Measurements from ENCODE around the gene RPL13.

RPL13 gene

GRCh38 chr16:89545044-89545830 lies 15.2 kb upstream of the RPL13 start:
- no peaks in the 10 kb centered on the region for H3K4me1 ChIP-seq (ENCODE audit: control insufficient read depth, insufficient read depth, low read length)
- peaks cover 7 to 88% of the 10 kb centered on the region in 2 experiments; a peak in 2 of 3 replicates for H3K36me3 ChIP-seq (ENCODE audit: control insufficient read depth in 2 of 2, insufficient read depth in 1 of 2, low read length in 2 of 2)
- CTCF ChIA-PET, result interaction anchor here (1.0 kb wide), 1 partner anchor 12 kb away, joined by 3 read pairs; no protein-coding TSS in a partner anchor
- H3K4me3 ChIP-seq (ENCODE audit: low read depth, low read length), result no peak overlapping the region
- no peak overlapping the region for H3K27ac ChIP-seq (ENCODE audit: extremely low read depth, low read depth, low read length)
- no peaks in the 10 kb centered on the region for H3K9me3 ChIP-seq (ENCODE audit: control insufficient read depth, insufficient read depth, low read depth, low read length)
- no peak for TF ChIP-seq ZNF292 (tag by site-specific recombination; IDR thresholded peaks at IDR 0.05; ENCODE audit: borderline replicate concordance, low read depth)
- peak; percentile 89 for TF ChIP-seq ZNF394 (tag by site-specific recombination; IDR thresholded peaks at IDR 0.05; ENCODE audit: borderline replicate concordance)
- POLR2A ChIA-PET, result no interaction called here

- peaks cover 7 to 89% of the 10 kb centered on the region in 2 experiments; a peak in 2 of 3 replicates for H3K36me3 ChIP-seq (ENCODE audit: control insufficient read depth in 2 of 2, insufficient read depth in 1 of 2, low read length in 2 of 2)
- POLR2A ChIA-PET, result interaction anchor here (0.6 kb wide), 1 partner anchor 9 kb away, joined by 3 read pairs; no protein-coding TSS in a partner anchor
- no peak for TF ChIP-seq ZNF692 (tag by site-specific recombination; IDR thresholded peaks at IDR 0.05)
- TF ChIP-seq ZNF391 (tag by site-specific recombination; IDR thresholded peaks at IDR 0.05; ENCODE audit: borderline replicate concordance, low read depth), result no peak
- TF ChIP-seq ZNF785 (tag by site-specific recombination; IDR thresholded peaks at IDR 0.05), result no peak
- TF ChIP-seq AEBP2 (tag by site-specific recombination; IDR thresholded peaks at IDR 0.05; ENCODE audit: borderline replicate concordance), result no peak
- TF ChIP-seq ZNF274 (IDR thresholded peaks at IDR 0.05; ENCODE audit: low read length), result no peak
- no peak for TF ChIP-seq ZNF274 (tag by site-specific recombination; IDR thresholded peaks at IDR 0.05; ENCODE audit: borderline replicate concordance)
- TF ChIP-seq ZNF768 (tag by site-specific recombination; IDR thresholded peaks at IDR 0.05), result no peak
- TF ChIP-seq ATF2 (tag by site-specific recombination; IDR thresholded peaks at IDR 0.05; ENCODE audit: low read depth), result no peak
- TF ChIP-seq ZNF660 (tag by site-specific recombination; IDR thresholded peaks at IDR 0.05), result no peak
- no peak for TF ChIP-seq ZNF121 (tag by site-specific recombination; IDR thresholded peaks at IDR 0.05)
- no peak for TF ChIP-seq KLF10 (tag by site-specific recombination; IDR thresholded peaks at IDR 0.05)
- TF ChIP-seq ZNF449 (tag by site-specific recombination; IDR thresholded peaks at IDR 0.05), result no peak
- TF ChIP-seq IKZF3 (tag by site-specific recombination; IDR thresholded peaks at IDR 0.05), result no peak
- TF ChIP-seq ZNF585B (tag by site-specific recombination; IDR thresholded peaks at IDR 0.05), result no peak
- no peak for TF ChIP-seq ZNF239 (tag by site-specific recombination; IDR thresholded peaks at IDR 0.05)
- no peak for TF ChIP-seq ZNF362 (tag by site-specific recombination; IDR thresholded peaks at IDR 0.05)
- no peak for TF ChIP-seq ZNF37A (tag by site-specific recombination; IDR thresholded peaks at IDR 0.05)
- no peak for TF ChIP-seq INSM2 (tag by site-specific recombination; IDR thresholded peaks at IDR 0.05)
- TF ChIP-seq ZFP69B (tag by site-specific recombination; IDR thresholded peaks at IDR 0.05), result no peak
- no peak for TF ChIP-seq BCL6B (tag by site-specific recombination; IDR thresholded peaks at IDR 0.05)
Measured at GRCh38 chr16:89545831-89546574, 14.5 kb upstream of the RPL13 start.

More at GRCh38 chr16:89545831-89546574, 14.5 kb upstream of the RPL13 start:
- Histone ChIP-seq H3K4me1 (ENCODE audit: control insufficient read depth, insufficient read depth, low read length) (no peaks in the 10 kb centered on the region), H3K9me3 (ENCODE audit: control insufficient read depth, insufficient read depth, low read depth, low read length) (no peaks in the 10 kb centered on the region), H3K27ac (ENCODE audit: extremely low read depth, low read depth, low read length) (no peak overlapping the region), H3K4me3 (ENCODE audit: low read depth, low read length) (no peak overlapping the region)
- CTCF ChIA-PET, result interaction anchor here (1.0 kb wide), 1 partner anchor 11 kb away, joined by 3 read pairs; no protein-coding TSS in a partner anchor
